SW480 (cell line): ENCODE measurements around the gene DNAJC4.

Experiments
- DNase-seq: peaks from one replicate; pipeline ENCODE4 v3.0.0-alpha.2; 2016; ENCODE audit warnings: low spot score

The DNAJC4 gene

GRCh38 chr11:64208796-64209562 lies 21.4 kb upstream of the DNAJC4 start:
- no peak for DNase-seq

- DNase-seq = no peak
Measured at GRCh38 chr11:64209563-64209843, 20.8 kb upstream of the DNAJC4 start.

- DNase-seq = no peak
Measured at GRCh38 chr11:64210301-64211020, 19.9 kb upstream of the DNAJC4 start.

GRCh38 chr11:64211181-64211872 lies 19.0 kb upstream of the DNAJC4 start:
- DNase-seq = no peak

- no peak for DNase-seq
Measured at GRCh38 chr11:64216879-64217278, 13.5 kb upstream of the DNAJC4 start.

- no peak for DNase-seq
Measured at GRCh38 chr11:64218628-64219353, 11.6 kb upstream of the DNAJC4 start.

GRCh38 chr11:64219354-64219684 lies 11.0 kb upstream of the DNAJC4 start:
- no peak for DNase-seq

- DNase-seq = no peak
Measured at GRCh38 chr11:64219755-64220154, 10.6 kb upstream of the DNAJC4 start.

GRCh38 chr11:64220271-64220670 lies 10.1 kb upstream of the DNAJC4 start:
- no peak for DNase-seq

GRCh38 chr11:64220798-64221197 lies 9.6 kb upstream of the DNAJC4 start:
- DNase-seq = no peak

- no peak for DNase-seq
Measured at GRCh38 chr11:64222651-64223000, 7.7 kb upstream of the DNAJC4 start.

- DNase-seq = no peak
Measured at GRCh38 chr11:64223001-64223651, 7.2 kb upstream of the DNAJC4 start.

- no peak for DNase-seq
Measured at GRCh38 chr11:64224151-64224890, 6.0 kb upstream of the DNAJC4 start.

GRCh38 chr11:64224891-64225607 lies 5.3 kb upstream of the DNAJC4 start:
- DNase-seq = no peak

GRCh38 chr11:64225608-64226506 lies 4.5 kb upstream of the DNAJC4 start, which contains the start of the genes NUDT22 and TRPT1:
TSS of gene NUDT22 (plus strand) at chr11:64226274. CDS start at chr11:64226653, 379 bp downstream.
TSS of gene TRPT1 (minus strand) at chr11:64226186. CDS start at chr11:64225860, 326 bp downstream.
- peak; percentile 80 for DNase-seq

- DNase-seq = peak; percentile 62
Measured at GRCh38 chr11:64226507-64227051, 3.8 kb upstream of the DNAJC4 start.

GRCh38 chr11:64227405-64227956 lies 2.9 kb upstream of the DNAJC4 start:
- DNase-seq = no peak

GRCh38 chr11:64229090-64229743 lies 1.1 kb upstream of the DNAJC4 start:
- DNase-seq = no peak
